Activated CD4-positive, alpha-beta T cell treated with anti-CD3 and anti-CD28 coated beads for 48 hours (primary cell): ENCODE measurements around the gene KHDRBS2.

ENCODE experiments used
- DNase-seq: peaks from one replicate; pipeline ENCODE4 v3.0.0-alpha.2; 2020

The KHDRBS2 gene

GRCh38 chr6:62285612-62286469 is at the start of gene KHDRBS2:
KHDRBS2 (minus strand) TSS chr6:62286225.
- peak; percentile 28 for DNase-seq

GRCh38 chr6:62328607-62329006 is 42.6 kb upstream of the KHDRBS2 start:
- no peak for DNase-seq

- DNase-seq = no peak
Observed at GRCh38 chr6:62324834-62325233, 38.8 kb upstream of the KHDRBS2 start.

- DNase-seq = no peak
Observed at GRCh38 chr6:62323818-62324431, 37.9 kb upstream of the KHDRBS2 start.

GRCh38 chr6:62298745-62299392 is 12.8 kb upstream of the KHDRBS2 start:
- DNase-seq = no peak

- no peak for DNase-seq
Observed at GRCh38 chr6:62296541-62296940, 10.5 kb upstream of the KHDRBS2 start.

- no peak for DNase-seq
Observed at GRCh38 chr6:62288974-62289373, 2.9 kb upstream of the KHDRBS2 start.

GRCh38 chr6:62288562-62288961 is 2.5 kb upstream of the KHDRBS2 start:
- no peak for DNase-seq

- no peak for DNase-seq
Observed at GRCh38 chr6:62286470-62286843, 432 bp upstream of the KHDRBS2 start.

GRCh38 chr6:62284725-62285124 is 1.3 kb downstream of the KHDRBS2 start:
- no peak for DNase-seq

- no peak for DNase-seq
Observed at GRCh38 chr6:62283796-62284411, 2.1 kb downstream of the KHDRBS2 start.

- no peak for DNase-seq
Observed at GRCh38 chr6:62283365-62283764, 2.7 kb downstream of the KHDRBS2 start.

- no peak for DNase-seq
Observed at GRCh38 chr6:62280099-62280498, 5.9 kb downstream of the KHDRBS2 start.

- DNase-seq = no peak
Observed at GRCh38 chr6:62272114-62272513, 13.9 kb downstream of the KHDRBS2 start.

- DNase-seq = no peak
Observed at GRCh38 chr6:62265906-62266525, 20.0 kb downstream of the KHDRBS2 start.

GRCh38 chr6:62262283-62262682 is 23.7 kb downstream of the KHDRBS2 start:
- DNase-seq = no peak

- DNase-seq = no peak
Observed at GRCh38 chr6:62246087-62246486, 39.9 kb downstream of the KHDRBS2 start.

- DNase-seq = no peak
Observed at GRCh38 chr6:62236784-62237183, 49.2 kb downstream of the KHDRBS2 start.

GRCh38 chr6:62229231-62229630 is 56.8 kb downstream of the KHDRBS2 start:
- no peak for DNase-seq

- no peak for DNase-seq
Observed at GRCh38 chr6:62217866-62218265, 68.2 kb downstream of the KHDRBS2 start.

- no peak for DNase-seq
Observed at GRCh38 chr6:62202078-62202477, 83.9 kb downstream of the KHDRBS2 start.

GRCh38 chr6:62192593-62192992 is 93.4 kb downstream of the KHDRBS2 start:
- DNase-seq = no peak

GRCh38 chr6:62175195-62175594 is 110.8 kb downstream of the KHDRBS2 start:
- no peak for DNase-seq
